Stimulated activated CD8-positive, alpha-beta memory T cell treated with anti-CD3 and anti-CD28 coated beads, Interleukin-2, amount 100 ng/mL, for 1 hour (primary cell): Measurements from ENCODE around the gene KLRF2.

Experiments
- DNase-seq, 2 donors: peaks; one replicate each; pipeline ENCODE4 v3.0.0-alpha.2; 2020; ENCODE audit warnings: low read depth in 2 of 2

KLRF2 gene

GRCh38 chr12:9888665-9889273, 7.5 kb downstream of the KLRF2 start:
- no peak for DNase-seq

GRCh38 chr12:9895215-9895971, 14.1 kb downstream of the KLRF2 start:
- no peak for DNase-seq

GRCh38 chr12:9897535-9897934, 16.2 kb downstream of the KLRF2 start:
- no peak for DNase-seq

GRCh38 chr12:9899209-9899608, 17.9 kb downstream of the KLRF2 start:
- DNase-seq: no peak

GRCh38 chr12:9900930-9901329, 19.6 kb downstream of the KLRF2 start:
- DNase-seq: no peak

GRCh38 chr12:9902539-9903228, 21.4 kb downstream of the KLRF2 start:
- no peak for DNase-seq

GRCh38 chr12:9906873-9907272, 25.6 kb downstream of the KLRF2 start:
- no peak for DNase-seq

- DNase-seq: no peak
These were observed 26.5 kb downstream of the KLRF2 start for GRCh38 chr12:9907769-9908168.

GRCh38 chr12:9908350-9908749, 27.1 kb downstream of the KLRF2 start:
- DNase-seq: no peak

GRCh38 chr12:9909724-9910123, 28.4 kb downstream of the KLRF2 start:
- no peak for DNase-seq

GRCh38 chr12:9910716-9911421, 29.6 kb downstream of the KLRF2 start:
- no peak for DNase-seq

GRCh38 chr12:9911708-9912107, 30.4 kb downstream of the KLRF2 start:
- DNase-seq: no peak

- no peak for DNase-seq
These were observed 38.2 kb downstream of the KLRF2 start for GRCh38 chr12:9919443-9919842.

- DNase-seq: no peak
These were observed 39.2 kb downstream of the KLRF2 start for GRCh38 chr12:9920451-9920850.

GRCh38 chr12:9922429-9922828, 41.1 kb downstream of the KLRF2 start:
- no peak for DNase-seq

- DNase-seq: no peak
These were observed 44.6 kb downstream of the KLRF2 start for GRCh38 chr12:9925705-9926393.

- DNase-seq: no peak
These were observed 45.6 kb downstream of the KLRF2 start for GRCh38 chr12:9926876-9927275.

- no peak for DNase-seq
These were observed 47.3 kb downstream of the KLRF2 start for GRCh38 chr12:9928607-9929006.

GRCh38 chr12:9931245-9931644, 50.0 kb downstream of the KLRF2 start:
- DNase-seq: no peak

GRCh38 chr12:9932270-9932669, 51.0 kb downstream of the KLRF2 start, which contains the start of gene CLEC2A:
TSS of gene CLEC2A (minus strand) at chr12:9932370. CDS start at chr12:9932329, 41 bp downstream.
- DNase-seq: no peak

- DNase-seq: no peak
These were observed 52.7 kb downstream of the KLRF2 start for GRCh38 chr12:9933958-9934357.

- DNase-seq: no peak
These were observed 53.7 kb downstream of the KLRF2 start for GRCh38 chr12:9935026-9935425.
